ENCODE data around the gene INPP5F. TPM values are rescaled to one million over a fixed set of nuclear protein-coding genes. Genes with fewer than 3 reads are reported as not detected.

The INPP5F gene
- total and polyA plus RNA-seq, 11 donors = 3.0 to 9.9 (median 6.4) TPM

DNA sequence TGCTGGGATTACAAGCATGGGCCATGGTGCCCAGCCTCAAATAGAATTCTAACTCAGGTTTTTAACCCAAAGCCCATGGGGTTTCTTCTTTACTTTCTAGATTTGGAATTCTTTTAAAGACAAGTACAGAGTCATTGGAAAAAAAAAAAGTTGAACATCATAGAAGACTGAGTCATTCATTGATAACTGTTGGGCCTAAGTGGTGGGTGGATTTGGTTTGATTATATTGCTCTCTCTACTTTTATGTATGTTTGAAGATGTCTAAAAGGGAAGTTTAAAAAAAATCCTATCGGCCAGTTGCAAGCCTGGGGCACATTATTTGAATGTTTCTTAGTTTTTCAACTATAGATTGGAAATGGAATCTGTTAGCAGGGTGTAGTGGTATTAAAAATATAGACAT lies 49.7 kb downstream of the INPP5F start:
- Histone ChIP-seq H3K27ac (no peak overlapping the region), H3K27me3 (no peaks in the 10 kb centered on the region), H3K9me3 (no peaks in the 10 kb centered on the region), H3K4me3 (no peak overlapping the region), H3K4me1 (peaks cover 0 to 8% (median 0%) of the 10 kb centered on the region in 12 donors), H3K36me3 (no peaks in the 10 kb centered on the region)
- DNase-seq (no peak), ATAC-seq (no peak)
- intact Hi-C loops (cut with DNase I) = no loop called here
- TF ChIP-seq, protein P1, sequence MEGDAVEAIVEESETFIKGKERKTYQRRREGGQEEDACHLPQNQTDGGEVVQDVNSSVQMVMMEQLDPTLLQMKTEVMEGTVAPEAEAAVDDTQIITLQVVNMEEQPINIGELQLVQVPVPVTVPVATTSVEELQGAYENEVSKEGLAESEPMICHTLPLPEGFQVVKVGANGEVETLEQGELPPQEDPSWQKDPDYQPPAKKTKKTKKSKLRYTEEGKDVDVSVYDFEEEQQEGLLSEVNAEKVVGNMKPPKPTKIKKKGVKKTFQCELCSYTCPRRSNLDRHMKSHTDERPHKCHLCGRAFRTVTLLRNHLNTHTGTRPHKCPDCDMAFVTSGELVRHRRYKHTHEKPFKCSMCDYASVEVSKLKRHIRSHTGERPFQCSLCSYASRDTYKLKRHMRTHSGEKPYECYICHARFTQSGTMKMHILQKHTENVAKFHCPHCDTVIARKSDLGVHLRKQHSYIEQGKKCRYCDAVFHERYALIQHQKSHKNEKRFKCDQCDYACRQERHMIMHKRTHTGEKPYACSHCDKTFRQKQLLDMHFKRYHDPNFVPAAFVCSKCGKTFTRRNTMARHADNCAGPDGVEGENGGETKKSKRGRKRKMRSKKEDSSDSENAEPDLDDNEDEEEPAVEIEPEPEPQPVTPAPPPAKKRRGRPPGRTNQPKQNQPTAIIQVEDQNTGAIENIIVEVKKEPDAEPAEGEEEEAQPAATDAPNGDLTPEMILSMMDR (IDR thresholded peaks at IDR 0.05) = no peak
- WGBS, 4 donors = 91 to 98% (median 95%) methylated on average over 1 of the region's 1 CpG

DNA sequence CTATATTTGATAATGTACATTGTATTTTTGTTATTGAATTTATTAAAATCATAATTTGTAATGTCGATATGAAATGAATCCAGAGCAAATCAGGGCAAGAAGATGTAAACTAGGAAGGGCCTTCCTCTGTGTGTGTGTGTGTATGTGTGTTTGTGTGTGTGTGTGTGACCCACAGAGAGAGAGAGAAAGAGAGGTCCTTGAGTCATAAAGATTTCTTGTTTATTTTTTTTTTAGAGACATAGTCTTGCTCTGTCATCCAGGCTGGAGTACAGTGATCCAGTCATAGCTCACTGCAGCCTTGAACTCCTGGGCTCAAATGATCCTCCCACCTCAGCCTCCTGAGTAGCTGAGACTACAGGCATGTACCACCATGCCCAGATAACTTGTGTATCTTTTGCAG lies 50.7 kb downstream of the INPP5F start:
- Histone ChIP-seq H3K9me3 (no peaks in the 10 kb centered on the region), H3K36me3 (no peaks in the 10 kb centered on the region), H3K27me3 (no peaks in the 10 kb centered on the region), H3K27ac (no peak overlapping the region), H3K4me3 (no peak overlapping the region), H3K4me1 (no peaks in the 10 kb centered on the region)
- TF ChIP-seq, protein P1 (IDR thresholded peaks at IDR 0.05) = no peak
- no peak for TF ChIP-seq POLR2A (IDR thresholded peaks at IDR 0.05)
- intact Hi-C loops (cut with DNase I) = no loop called here
- 51 to 96% (median 94%) methylated on average over 1 of the region's 1 CpG for WGBS, 4 donors
- ATAC-seq (no peak), DNase-seq (no peak)

DNA sequence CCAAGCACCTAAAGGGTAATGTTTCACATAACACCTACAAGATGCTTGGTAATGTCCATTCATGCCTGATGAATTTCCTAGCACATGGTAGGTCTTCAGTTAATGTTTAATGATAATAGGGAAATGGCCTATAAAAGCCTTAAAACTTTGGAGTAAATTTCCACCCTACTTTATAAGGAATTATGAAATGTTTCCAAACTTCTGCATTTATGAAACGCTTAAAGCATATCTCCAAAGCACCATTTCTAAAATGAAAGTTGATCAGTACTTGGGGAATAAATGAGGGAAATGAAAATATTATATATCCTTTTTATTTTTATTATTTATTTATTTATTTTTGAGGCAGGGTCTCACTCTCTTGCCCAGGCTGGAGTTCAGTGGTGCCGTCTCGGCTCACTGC lies 51.8 kb downstream of the INPP5F start:
- no peak for ATAC-seq
- no peaks in the 10 kb centered on the region for H3K9me3 ChIP-seq
- intact Hi-C loops (cut with DNase I) = no loop called here
- peaks cover 0 to 3% (median 0%) of the 10 kb centered on the region in 9 donors for H3K36me3 ChIP-seq
- no peak overlapping the region for H3K4me3 ChIP-seq
- H3K27ac ChIP-seq = no peak overlapping the region
- TF ChIP-seq POLR2A (IDR thresholded peaks at IDR 0.05) = no peak
- TF ChIP-seq, protein P1 (IDR thresholded peaks at IDR 0.05) = no peak
- H3K4me1 ChIP-seq = peaks cover 0 to 2% (median 0%) of the 10 kb centered on the region in 12 donors
- no peaks in the 10 kb centered on the region for H3K27me3 ChIP-seq
- 92 to 99% (median 98%) methylated on average over 3 of the region's 3 CpGs for WGBS, 4 donors
- DNase-seq = no peak

DNA sequence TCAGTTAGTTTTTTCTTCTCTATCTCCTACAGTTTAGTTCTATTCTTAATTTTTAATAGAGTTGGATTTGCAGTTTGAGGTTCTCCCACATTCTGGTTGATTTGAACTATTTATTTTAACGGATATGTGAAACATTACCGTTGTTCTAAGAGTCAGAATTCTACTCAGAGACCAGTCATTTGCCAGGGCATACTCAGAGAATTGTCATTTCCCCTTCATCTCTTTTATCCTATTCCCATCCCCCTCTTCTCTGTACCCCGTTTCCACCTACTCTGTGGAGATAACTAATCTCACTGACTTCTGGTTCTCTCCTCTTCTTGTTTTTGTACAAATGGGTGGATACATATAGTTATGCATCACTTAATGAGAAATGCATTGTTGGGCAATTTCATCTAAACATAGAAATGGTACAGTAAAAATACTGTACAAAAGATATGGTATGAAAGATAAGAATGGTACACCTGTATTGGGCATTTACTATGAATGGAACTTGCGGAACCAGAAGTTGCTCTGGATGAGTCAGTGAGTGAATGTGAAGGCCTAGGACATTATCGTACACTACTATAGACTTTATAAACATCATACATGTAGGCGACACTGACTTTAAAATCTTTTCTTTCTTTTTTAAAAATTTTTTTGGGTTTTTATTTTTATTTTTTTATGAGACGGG lies 53.1 kb downstream of the INPP5F start:
- Histone ChIP-seq H3K9me3 (no peaks in the 10 kb centered on the region), H3K4me3 (no peak overlapping the region), H3K36me3 (peaks cover 0 to 3% (median 0%) of the 10 kb centered on the region in 9 donors), H3K27ac (no peak overlapping the region), H3K27me3 (no peaks in the 10 kb centered on the region), H3K4me1 (peaks cover 0 to 11% (median 3%) of the 10 kb centered on the region in 12 donors)
- WGBS, 4 donors = 87 to 97% (median 91%) methylated on average over 7 of the region's 7 CpGs
- intact Hi-C loops (cut with DNase I) = no loop called here
- TF ChIP-seq, protein P1 (IDR thresholded peaks at IDR 0.05) = no peak
- no peak for TF ChIP-seq POLR2A (IDR thresholded peaks at IDR 0.05)
- DNase-seq (no peak), ATAC-seq (no peak)

Data from heart left ventricle (tissue), 16 donors.